Medulla oblongata (tissue), 1 donor: ENCODE data around the gene CFAP92.
"Not testable (repeated sequence)": the region's sequence is repeated elsewhere in the genome, so short reads cannot be mapped to it uniquely, and the experiment has no call there.

Experiments used
- DNase-seq: peaks from one replicate; pipeline ENCODE4 v3.0.0-alpha.2; 2015; ENCODE audit errors: extremely low spot score

CFAP92 gene

GRCh38 chr3:128936341-128936740, 57.5 kb downstream of the CFAP92 start:
- DNase-seq = no peak

GRCh38 chr3:128935922-128936321, 58.0 kb downstream of the CFAP92 start:
- no peak for DNase-seq

GRCh38 chr3:128933922-128934253, 60.0 kb downstream of the CFAP92 start:
- no peak for DNase-seq

GRCh38 chr3:128933213-128933921, 60.5 kb downstream of the CFAP92 start:
- no peak for DNase-seq

GRCh38 chr3:128932516-128933212, 61.2 kb downstream of the CFAP92 start:
- no peak for DNase-seq

GRCh38 chr3:128931046-128931445, 62.8 kb downstream of the CFAP92 start:
- DNase-seq = no peak

- no peak for DNase-seq
Observed at GRCh38 chr3:128929364-128929763, 64.5 kb downstream of the CFAP92 start.

- not testable (repeated sequence) for DNase-seq
Observed at GRCh38 chr3:128923986-128924385, 69.9 kb downstream of the CFAP92 start.

GRCh38 chr3:128923576-128923975, 70.3 kb downstream of the CFAP92 start:
- no peak for DNase-seq

GRCh38 chr3:128922804-128923459, 70.9 kb downstream of the CFAP92 start:
- DNase-seq = no peak

- DNase-seq = no peak
Observed at GRCh38 chr3:128919988-128920387, 73.9 kb downstream of the CFAP92 start.

- peak; percentile 17 for DNase-seq
Observed at GRCh38 chr3:128917291-128917690, 76.6 kb downstream of the CFAP92 start.

GRCh38 chr3:128914966-128915645, 78.8 kb downstream of the CFAP92 start:
- DNase-seq = no peak

- no peak for DNase-seq
Observed at GRCh38 chr3:128911911-128912310, 82.0 kb downstream of the CFAP92 start.

- no peak for DNase-seq
Observed at GRCh38 chr3:128910006-128910405, 83.9 kb downstream of the CFAP92 start.

- DNase-seq = no peak
Observed at GRCh38 chr3:128908951-128909350, 84.9 kb downstream of the CFAP92 start.

GRCh38 chr3:128907706-128908445, 86.0 kb downstream of the CFAP92 start:
- DNase-seq = no peak

- DNase-seq = no peak
Observed at GRCh38 chr3:128906804-128907525, 86.9 kb downstream of the CFAP92 start.

GRCh38 chr3:128906031-128906803, 87.7 kb downstream of the CFAP92 start:
- no peak for DNase-seq

- DNase-seq = no peak
Observed at GRCh38 chr3:128903501-128903900, 90.4 kb downstream of the CFAP92 start.
